GM23338 (cell line): ENCODE results near the gene BRSK2.

ENCODE experiments used
- CTCF ChIP-seq, 2 experiments: fragments of 200-600 bp in 1 of 2; sonication (generic) in 1 of 2; conservative IDR thresholded peaks; 2 replicates each; pipeline versions ENCODE4 v1.5.1 to v1.6.1; 2016 to 2017; ENCODE audit warnings: antibody characterized with exemption in 2 of 2, low read depth in 2 of 2, mild to moderate bottlenecking in 2 of 2, moderate library complexity in 1 of 2
- ETS1 ChIP-seq: IDR thresholded peaks from 2 replicates; pipeline ENCODE4 v1.6.1; 2016; ENCODE audit warnings: antibody characterized with exemption
- EZH2 ChIP-seq: fragments of 200-600 bp; sonication (generic); IDR thresholded peaks from one replicate; pipeline ENCODE4 v1.8.0; 2017; ENCODE audit warnings: antibody characterized with exemption, mild to moderate bottlenecking, low read depth; ENCODE audit not compliant: unreplicated experiment
- EZH2phosphoT487 ChIP-seq: fragments of 200-600 bp; sonication (generic); IDR thresholded peaks from one replicate; pipeline ENCODE4 v1.8.1; 2018; ENCODE audit warnings: antibody characterized with exemption; ENCODE audit not compliant: unreplicated experiment
- JUNB ChIP-seq: IDR thresholded peaks from one replicate; pipeline ENCODE4 v1.6.1; 2016; ENCODE audit warnings: antibody characterized with exemption; ENCODE audit not compliant: unreplicated experiment
- POLR2AphosphoS5 ChIP-seq: IDR thresholded peaks from 2 replicates; pipeline ENCODE4 v1.6.1; 2016; ENCODE audit warnings: antibody characterized with exemption, low read depth
- TF ChIP-seq, protein P1 (sequence below): IDR thresholded peaks from one replicate; pipeline ENCODE4 v1.6.1; 2018; ENCODE audit warnings: antibody characterized with exemption; ENCODE audit not compliant: unreplicated experiment

DNA sequence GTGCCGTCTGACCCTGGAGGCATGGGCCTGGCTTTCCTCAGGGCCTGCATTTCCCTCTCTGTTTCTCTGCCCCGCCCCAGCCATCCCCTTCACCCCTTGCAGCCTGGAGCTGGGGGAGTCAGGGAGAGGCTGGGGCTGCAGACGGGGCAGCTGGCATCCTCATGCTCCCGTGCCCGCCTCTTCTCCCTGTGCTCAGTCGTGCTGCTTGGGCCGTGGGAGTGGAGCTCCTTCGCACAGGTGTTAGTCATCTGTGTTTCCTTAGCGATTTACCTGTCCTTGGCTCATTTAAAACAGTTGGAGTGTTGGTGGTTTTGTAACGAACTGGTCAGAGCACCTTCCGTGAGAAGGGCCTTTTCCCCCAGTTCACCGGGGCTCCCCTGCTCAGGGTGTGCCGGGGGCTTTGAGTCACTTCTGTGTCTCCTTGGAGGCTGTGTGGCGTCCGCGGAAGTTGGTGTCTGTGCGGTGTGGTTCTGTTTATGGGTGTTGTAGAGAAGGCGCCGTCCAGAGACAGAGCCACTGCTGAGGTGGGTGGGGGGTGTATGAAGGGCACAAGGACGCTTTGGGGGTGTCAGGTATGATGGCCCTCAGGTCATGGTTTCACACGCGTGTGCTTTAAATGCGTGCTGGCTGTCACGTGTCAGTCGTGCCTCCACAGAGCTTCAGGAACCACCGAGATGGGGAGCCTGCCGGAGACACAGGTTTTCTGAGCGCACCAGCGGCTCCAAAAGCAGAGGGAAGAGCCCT, 19.5 kb downstream of the BRSK2 start:
- TF ChIP-seq EZH2phosphoT487 (no peak), CTCF (conservative IDR thresholded peaks at IDR 0.05; ENCODE audit: low read depth in 2 of 2) (no peak), EZH2 (no peak), JUNB (no peak), POLR2AphosphoS5 (no peak), ETS1 (no peak)
- TF ChIP-seq, protein P1, sequence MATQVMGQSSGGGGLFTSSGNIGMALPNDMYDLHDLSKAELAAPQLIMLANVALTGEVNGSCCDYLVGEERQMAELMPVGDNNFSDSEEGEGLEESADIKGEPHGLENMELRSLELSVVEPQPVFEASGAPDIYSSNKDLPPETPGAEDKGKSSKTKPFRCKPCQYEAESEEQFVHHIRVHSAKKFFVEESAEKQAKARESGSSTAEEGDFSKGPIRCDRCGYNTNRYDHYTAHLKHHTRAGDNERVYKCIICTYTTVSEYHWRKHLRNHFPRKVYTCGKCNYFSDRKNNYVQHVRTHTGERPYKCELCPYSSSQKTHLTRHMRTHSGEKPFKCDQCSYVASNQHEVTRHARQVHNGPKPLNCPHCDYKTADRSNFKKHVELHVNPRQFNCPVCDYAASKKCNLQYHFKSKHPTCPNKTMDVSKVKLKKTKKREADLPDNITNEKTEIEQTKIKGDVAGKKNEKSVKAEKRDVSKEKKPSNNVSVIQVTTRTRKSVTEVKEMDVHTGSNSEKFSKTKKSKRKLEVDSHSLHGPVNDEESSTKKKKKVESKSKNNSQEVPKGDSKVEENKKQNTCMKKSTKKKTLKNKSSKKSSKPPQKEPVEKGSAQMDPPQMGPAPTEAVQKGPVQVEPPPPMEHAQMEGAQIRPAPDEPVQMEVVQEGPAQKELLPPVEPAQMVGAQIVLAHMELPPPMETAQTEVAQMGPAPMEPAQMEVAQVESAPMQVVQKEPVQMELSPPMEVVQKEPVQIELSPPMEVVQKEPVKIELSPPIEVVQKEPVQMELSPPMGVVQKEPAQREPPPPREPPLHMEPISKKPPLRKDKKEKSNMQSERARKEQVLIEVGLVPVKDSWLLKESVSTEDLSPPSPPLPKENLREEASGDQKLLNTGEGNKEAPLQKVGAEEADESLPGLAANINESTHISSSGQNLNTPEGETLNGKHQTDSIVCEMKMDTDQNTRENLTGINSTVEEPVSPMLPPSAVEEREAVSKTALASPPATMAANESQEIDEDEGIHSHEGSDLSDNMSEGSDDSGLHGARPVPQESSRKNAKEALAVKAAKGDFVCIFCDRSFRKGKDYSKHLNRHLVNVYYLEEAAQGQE, result no peak
